GM15510 (cell line): ENCODE results near the gene PRUNE2.

ENCODE experiments used
- POLR2A ChIP-seq: IDR thresholded peaks from 3 replicates; pipeline ENCODE4 v1.6.1; 2011; ENCODE audit warnings: borderline replicate concordance; ENCODE audit not compliant: insufficient read length; ENCODE audit errors: extremely low read depth

The PRUNE2 gene

GRCh38 chr9:76580188-76580587 lies 325.7 kb downstream of the PRUNE2 start:
- no peak for TF ChIP-seq POLR2A

GRCh38 chr9:76576344-76576743 lies 329.6 kb downstream of the PRUNE2 start:
- no peak for TF ChIP-seq POLR2A

- no peak for TF ChIP-seq POLR2A
Observed at GRCh38 chr9:76575761-76576160, 330.2 kb downstream of the PRUNE2 start.

GRCh38 chr9:76573905-76574760 lies 331.8 kb downstream of the PRUNE2 start:
- TF ChIP-seq POLR2A = no peak

GRCh38 chr9:76573408-76573807 lies 332.5 kb downstream of the PRUNE2 start:
- no peak for TF ChIP-seq POLR2A

GRCh38 chr9:76572151-76572550 lies 333.8 kb downstream of the PRUNE2 start:
- TF ChIP-seq POLR2A = no peak

GRCh38 chr9:76571743-76572146 lies 334.2 kb downstream of the PRUNE2 start:
- no peak for TF ChIP-seq POLR2A

GRCh38 chr9:76571288-76571687 lies 334.6 kb downstream of the PRUNE2 start:
- no peak for TF ChIP-seq POLR2A

GRCh38 chr9:76570826-76571225 lies 335.1 kb downstream of the PRUNE2 start:
- no peak for TF ChIP-seq POLR2A

- TF ChIP-seq POLR2A = no peak
Observed at GRCh38 chr9:76567086-76567485, 338.8 kb downstream of the PRUNE2 start.

- no peak for TF ChIP-seq POLR2A
Observed at GRCh38 chr9:76564297-76564696, 341.6 kb downstream of the PRUNE2 start.

- no peak for TF ChIP-seq POLR2A
Observed at GRCh38 chr9:76562511-76562911, 343.4 kb downstream of the PRUNE2 start.

- no peak for TF ChIP-seq POLR2A
Observed at GRCh38 chr9:76561900-76562299, 344.0 kb downstream of the PRUNE2 start.
